ELR (cell line): Measurements from ENCODE around the gene THSD7A.
A peak's percentile ranks its signal among the peaks of the same experiment; 100 is the strongest.

Experiments used
- DNase-seq: peaks from one replicate; pipeline ENCODE4 v3.0.0-alpha.2; 2015; ENCODE audit warnings: low read depth

THSD7A gene

DNA sequence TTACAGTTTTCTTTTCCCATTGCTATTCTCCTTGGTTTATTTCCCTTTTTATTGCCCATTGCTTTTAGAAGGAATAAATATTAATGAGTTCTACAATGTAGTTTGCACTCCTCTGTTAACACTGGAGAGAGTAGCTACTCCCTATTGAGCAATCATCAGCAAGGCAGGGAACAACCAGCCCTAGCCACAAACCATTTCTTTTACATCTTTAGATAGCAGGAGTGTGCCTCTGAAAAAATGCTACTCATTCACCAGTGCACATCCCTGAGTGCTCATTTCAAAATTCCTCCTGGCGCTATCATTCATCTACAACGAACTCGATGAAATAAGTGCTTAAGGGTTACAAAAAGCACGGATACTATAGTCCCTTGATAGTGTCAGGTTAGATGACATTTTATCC is 252.9 kb downstream of the THSD7A start:
- DNase-seq, result no peak

DNA sequence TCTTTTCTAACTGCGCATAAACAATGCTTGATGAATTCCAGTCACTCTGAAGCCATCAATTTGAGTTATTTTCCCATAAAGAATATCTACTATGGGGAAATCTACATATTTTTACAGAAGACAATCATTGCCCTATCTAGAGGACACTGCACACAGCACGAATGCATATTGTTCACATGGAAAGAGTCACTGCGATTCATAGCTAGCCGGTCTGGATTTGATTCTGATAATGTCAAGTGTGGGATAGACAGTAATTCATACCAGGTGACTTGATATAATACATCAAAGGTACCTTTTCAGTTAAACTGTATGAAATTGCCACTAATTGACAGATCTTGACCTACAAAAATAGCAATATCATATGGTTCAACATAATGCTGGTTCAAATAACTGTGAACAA is 255.7 kb downstream of the THSD7A start:
- DNase-seq, result no peak

DNA sequence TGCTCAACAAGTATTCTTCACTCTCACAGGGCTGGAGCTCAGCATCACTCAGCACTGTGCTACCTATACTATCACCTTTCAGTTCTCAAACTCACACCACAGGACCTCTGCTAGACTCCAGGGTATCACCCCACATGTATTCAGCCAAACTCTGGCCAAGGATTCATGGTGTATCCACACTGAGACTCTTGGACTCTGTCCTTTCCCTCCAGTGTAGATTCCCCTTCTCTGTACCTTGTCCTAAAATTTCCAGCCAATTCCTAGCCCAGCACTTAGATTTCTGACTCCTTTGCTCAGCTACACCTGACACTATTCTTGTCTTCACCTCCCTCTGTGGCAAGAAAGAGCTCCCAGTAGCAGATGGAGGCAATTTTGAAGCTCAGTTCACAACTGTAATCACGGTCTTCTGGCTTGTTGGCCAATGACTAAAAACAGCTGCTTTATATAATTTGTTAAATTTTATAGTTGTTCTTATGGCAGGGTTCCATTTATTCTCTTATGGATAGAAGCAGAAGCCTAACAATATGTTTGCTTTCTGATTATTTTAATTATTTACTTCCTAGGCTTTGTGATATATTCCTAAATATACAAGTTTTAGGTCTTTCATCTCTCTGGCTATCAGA is 258.8 kb downstream of the THSD7A start:
- no peak for DNase-seq

DNA sequence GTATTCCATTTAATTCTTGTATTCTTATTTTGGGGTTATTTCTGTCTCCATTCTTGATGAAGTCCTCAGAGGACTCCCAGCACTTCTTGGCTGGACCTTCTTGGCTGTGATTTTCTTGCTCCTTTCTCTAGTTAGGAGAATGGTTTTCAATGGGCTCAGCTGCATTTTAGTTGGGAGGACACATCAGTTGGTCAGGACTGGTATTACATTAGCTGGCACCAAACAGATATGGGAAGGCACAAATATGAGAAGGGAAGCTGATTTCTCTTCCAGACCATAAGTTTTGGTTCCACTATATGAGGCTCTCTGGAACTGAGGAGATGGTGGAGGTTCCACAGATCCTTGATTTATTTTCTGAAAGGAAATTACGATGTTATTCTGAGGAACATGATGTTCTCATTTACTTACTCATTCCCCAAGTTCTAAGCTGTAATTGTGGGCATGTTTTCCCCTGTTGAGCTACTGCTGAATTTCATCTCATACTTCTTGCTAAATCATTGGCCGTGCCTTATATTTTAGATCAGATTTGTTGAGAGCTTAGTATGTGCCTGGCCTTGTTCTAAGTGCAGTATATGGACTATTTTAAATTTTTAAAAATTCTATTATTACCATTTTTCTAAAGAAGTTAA is 261.0 kb downstream of the THSD7A start:
- DNase-seq, result no peak

DNA sequence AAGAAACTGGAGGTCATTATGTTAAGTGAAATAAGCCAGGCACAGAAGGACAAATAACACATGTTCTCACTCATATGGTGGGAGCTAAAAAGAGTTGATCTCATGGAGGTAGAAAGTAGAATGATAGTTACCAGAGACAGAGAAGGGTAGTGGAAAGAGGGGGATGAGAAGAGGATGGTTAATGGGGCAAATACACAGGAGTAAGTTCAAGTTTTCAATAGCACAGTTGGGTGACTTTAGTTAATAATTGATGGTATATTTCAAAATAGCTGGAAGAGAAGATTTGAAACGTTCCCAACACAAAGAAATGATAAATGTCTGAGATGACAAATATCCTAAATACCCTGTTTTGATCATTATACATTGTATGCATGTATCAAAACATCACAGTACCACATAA is 261.8 kb downstream of the THSD7A start:
- no peak for DNase-seq

DNA sequence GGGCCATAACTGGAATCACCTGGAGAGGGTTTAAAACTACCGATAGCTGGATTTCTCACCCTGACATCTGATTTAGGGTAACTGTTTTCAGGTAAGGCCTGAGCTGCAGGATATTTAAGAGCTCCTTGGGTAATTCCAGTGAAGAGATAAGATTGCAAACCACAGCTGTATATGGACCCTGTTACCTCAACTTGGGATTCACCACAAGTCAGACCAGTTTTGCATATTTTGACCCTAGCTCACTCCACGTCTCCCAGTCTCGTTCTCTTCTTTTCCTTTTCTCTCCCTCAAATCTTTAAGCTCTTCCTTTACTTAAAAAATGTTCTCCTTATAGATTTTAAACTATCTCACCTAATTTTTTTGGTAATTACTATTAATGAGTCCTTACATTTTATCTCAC is 264.4 kb downstream of the THSD7A start:
- DNase-seq, result no peak

DNA sequence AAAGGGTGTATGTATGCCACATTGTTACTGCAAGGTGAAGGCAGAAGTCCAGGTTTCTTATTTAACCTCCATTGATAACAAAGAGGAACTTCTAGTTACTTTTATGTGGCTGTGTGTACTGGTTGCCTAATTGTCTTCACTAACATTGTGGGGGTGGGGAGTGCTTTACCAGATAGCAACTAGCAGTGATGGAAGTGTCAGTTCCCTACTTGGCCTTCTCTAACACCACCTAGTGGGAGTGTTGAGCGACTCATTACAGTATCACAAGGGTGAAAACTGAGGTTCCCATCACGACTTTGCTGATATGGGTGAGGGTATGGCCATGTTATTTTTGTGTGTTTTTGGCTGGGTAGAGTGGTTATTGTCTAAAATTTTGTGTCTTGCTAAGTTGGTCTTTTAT is 274.4 kb downstream of the THSD7A start:
- peak; percentile 29 for DNase-seq

DNA sequence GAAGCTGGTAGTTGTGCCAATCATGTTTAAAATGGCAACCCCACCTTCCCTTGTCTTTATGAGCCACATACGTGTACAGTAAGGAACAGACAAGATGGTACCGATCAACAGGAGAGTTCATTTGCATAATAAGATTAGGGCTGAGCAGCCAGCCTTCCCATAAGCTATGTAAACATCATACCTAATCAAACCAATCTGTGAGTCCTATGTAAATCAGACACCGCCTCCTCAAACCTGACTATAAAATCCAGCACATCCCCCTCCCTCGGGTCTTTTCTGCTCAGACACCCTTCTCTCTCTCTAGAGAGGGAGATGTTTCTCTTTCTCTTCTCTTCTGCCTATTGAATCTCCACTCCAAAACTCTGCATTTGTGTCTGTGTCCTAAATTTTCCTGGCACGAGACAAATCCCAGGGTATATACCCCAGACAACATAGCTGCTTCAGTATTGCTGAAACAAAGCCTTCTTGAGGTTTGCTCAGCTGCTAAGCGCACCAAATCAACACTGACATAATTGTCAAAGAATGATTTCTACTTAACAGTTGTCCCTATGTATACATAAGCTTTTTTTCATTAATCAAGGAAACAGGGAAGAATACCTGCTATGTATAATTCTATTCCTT is 279.2 kb downstream of the THSD7A start:
- DNase-seq, result no peak

DNA sequence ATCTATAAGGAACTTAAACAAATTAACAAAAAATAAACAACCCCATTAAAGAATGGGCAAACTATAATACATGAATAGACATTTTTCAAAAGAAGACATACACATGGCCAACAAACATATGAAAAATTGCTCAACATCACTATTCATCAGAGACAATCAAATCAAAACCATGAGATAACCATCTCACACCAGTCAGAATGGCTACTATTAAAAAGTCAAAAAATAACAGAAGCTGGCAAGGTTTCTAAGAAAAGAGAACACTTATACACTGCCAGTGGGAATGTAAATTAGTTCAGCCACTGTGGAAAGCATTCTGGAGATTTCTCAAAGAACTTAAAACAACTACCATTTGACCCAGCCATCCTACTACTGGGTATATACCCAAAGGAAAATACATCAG is 280.5 kb downstream of the THSD7A start:
- DNase-seq, result no peak

DNA sequence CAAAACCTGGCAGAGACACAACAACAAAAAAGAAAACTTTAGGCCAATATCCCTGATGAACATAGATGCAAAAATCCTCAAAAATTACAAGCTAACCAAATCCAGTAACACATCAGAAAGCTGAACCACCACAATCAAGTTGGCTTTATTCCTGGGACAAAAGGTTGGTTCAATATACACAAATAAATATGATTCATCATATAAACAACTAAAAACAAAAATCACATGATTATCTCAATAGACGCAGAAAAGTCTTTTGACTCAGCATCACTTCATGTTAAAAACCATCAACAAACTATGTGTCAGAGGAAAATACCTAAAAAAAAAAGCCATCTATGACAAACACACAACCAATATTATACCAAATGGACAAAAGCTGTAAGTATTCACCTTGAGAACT is 283.5 kb downstream of the THSD7A start:
- peak; percentile 58 for DNase-seq

DNA sequence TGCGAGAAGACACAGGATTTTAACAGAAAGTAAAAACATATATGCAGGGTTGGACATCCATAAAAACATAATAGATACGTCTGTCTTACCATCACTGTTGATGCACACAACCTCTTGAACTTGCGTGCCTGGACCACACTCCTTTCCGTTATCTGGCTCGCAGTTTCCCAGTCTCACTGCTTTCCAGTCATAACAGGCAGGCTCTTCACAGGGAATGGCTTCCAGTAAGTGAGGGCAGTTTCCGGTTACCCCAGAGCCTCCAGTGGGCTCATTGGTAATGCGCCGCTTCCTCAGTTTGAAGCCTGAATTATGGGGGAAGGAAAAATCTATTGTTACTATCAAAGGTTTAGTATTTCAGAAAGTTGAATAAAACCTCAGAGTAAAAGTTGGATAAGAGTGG is 290.7 kb downstream of the THSD7A start:
- no peak for DNase-seq

DNA sequence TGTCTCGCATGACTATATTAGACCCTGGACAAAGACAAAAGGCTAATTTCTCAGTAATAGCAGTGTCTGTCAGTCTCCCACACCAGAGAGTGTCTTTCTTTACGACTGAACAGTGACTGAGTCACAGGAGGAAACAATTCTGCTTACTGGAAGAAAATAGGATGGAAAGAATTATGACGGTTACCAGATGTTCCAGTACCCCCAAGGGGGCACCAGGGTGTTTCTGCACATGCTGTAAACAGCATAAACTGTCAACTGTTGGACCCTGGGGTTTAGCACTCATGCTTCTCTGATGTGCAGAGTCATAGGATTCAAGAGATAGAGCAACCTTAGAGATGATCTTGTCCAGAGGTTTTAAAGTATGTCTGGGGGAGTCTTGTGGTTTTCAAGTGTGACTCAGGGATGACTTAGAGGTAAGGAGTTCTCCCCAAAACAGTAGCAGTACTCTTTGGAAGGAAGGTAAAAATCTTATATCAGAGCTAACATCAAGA is 291.7 kb downstream of the THSD7A start:
- peak; percentile 53 for DNase-seq

DNA sequence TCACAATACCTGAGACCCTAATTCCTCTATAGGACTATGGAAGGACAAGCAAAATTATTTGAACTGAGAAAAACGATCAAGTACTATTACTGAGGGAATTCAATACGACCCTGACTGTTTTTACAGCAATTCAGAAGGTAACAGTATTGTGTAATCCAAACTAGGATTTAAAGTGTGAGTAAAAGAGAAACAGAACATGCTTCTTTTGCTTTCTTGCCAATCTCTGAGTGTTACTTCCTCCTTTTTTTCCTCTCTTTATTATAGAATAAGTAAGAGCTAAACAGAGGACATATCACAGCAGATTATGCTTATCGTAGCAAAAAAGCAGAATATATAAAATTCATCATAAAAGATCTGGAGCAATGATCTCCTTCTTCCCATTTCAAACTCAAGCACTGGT is 292.1 kb downstream of the THSD7A start:
- no peak for DNase-seq

DNA sequence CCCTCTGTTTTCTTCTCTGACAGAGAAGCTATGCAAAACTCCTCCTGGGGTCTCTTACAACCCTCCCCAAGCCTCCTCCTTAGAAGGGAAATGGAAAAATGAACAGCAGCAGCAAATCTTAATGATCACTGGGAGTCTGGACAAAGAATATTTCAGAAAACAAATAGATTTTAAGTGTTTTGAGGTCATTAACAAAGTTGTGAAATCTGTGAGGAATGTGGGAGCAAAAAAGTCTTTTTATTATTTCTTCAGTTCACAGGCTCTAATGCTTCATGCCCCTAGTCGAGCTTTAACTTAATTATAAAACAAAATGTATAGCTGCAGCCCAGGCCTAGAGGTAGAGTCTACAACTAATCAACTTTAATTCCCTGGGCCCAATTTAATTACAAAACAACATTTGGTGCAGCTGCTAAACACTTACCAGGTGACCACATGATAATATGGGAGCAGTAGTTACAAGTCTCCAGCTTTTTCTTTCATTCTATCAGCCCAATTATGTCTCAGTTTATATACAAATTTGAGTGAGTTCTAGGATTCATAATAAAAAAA is 293.2 kb downstream of the THSD7A start:
- DNase-seq, result no peak

DNA sequence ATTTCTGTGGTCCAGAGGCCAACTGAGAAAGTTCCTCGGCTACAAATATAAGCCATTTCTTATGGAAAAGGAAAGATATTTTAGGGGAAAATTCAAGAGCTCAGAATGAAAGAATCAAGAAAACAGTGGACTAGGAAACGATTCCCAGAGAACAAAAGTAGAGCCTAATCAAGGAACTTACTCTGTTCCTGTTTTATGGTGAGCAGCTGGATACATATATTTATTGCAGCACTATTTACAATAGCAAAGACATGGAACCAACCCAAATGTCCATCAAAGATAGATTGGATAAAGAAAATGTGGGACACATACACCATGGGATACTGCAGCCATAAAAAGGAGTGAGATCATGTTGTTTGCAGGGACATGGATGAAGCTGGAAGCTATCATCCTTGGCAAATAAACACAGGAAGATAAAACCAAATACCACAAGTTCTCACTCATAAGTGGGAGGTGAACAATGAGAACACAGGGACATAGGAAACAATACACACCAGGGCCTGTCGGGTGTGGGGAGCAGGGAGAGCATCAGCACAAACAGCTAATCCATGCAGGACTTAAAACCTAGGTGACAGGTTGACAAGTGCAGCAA is 298.7 kb downstream of the THSD7A start:
- DNase-seq, result no peak

DNA sequence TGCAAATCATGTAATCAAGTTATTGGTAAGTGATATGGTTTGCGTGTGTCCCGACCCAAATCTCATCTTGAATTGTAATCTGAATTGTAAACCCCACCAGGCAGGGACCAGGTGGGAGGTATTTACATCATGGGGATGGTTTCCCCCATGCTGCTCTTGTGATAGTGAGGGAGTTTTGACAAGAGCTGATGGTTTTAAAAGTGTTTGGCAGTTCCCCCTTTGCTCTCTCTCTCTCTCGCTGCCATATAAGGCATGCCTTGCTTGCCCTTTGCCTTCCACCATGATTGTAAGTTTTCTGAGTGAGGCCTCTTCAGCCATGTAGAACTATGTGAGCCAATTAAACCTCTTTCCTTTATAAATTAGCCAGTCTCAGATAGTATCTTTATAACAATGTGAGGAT is 302.6 kb downstream of the THSD7A start:
- no peak for DNase-seq

DNA sequence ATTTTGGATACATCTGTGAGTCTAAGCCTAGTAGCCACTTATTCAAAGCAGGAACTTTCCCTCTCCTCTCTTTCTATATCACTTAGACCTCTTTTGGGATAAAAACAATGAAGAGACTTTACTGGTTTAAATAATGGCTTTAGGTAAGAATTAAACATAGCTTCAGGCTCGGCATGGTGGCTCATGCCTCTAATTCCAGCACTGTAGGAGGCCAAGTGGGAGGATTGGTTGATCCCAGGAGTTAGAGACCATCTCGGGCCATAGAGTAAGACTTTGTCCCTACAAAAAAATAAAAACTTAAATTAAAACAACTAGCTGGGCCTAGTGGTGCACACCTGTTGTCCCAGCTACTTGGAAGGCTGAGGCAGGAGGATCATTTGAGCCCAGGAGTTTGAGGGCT is 304.3 kb downstream of the THSD7A start:
- DNase-seq, result no peak

DNA sequence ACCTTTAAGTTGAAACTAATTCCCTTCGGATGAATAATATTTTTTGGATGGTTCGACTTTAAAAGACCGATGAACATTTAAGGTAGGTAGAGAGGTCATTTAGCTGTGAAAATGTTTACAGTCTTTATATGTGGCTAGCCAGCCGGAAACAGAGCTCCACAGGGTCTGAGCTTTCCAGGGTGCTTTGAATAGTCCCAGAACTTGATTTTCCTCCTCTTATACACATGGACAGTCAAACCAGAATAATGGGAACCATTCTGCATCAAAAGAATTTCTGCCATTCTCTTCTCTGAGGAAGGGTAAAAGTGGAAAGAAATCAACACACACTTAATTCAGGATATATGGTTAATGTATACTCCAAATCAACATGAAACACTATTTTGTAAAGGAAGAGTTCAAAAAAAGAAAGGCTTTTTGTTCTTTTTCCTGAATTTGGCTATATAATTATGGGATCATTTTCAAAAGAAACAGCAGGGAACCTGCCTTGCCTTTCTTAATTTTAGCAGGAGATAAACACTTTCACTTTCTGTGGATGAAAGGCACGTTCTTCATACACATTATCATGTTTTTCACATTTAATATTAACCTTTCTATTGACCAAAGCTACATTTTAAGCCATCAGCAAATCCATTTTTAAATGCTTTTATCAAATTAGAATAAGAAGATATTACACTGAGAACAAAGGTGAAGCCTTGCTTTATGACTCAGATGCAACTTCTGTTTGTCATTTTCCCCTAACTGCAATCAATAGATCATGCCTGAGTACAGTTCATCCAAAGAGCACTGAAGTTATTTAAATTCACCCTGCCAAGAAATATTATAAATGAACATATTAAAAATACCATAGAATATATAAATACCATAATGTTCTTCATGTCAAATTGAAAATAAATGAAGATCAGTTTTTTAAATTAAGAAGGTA is 307.3 kb downstream of the THSD7A start:
- DNase-seq, result no peak

DNA sequence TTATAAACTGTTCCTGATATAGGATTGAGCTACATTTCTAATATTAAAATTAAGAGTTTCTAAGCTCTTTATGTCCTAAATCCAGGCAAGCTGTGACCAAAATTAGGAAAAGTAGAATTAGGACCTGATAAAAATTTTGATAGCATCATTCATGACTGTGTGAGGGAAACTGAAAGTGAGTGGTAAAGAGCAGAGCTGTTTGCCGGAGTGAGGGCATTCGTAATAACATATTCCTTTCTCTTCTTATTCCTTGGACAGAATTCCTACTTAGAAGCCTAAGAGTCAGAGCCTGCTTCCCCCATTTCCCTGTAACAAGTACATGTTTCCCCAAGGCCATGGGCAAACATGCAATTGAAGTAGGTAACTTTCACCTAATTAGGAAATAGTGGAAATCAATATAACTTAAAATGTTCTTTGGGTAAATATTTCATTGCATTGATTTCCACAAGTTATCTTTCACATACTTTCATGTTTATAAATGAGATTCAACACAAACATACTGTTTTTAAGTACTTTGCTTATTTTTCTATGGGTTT is 310.0 kb downstream of the THSD7A start:
- peak; percentile 34 for DNase-seq

DNA sequence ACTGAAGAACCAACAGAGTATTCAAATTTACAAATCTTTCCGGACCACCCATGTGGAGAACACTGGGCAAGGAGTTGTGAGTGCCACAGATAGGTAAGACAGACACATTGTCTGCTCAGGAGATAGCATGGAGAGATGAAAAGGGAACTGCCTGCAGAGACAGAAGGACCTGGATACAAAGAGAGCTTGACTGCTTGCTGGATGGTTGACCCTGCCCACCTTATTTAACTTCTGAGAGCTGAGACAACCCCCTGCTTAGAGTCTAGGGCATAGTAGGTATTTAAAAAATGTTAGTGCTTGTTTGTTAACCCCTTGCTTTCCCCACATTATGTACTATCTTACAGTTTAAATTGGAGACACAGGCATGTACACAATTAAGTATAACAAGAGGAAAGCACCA is 314.1 kb downstream of the THSD7A start:
- no peak for DNase-seq

DNA sequence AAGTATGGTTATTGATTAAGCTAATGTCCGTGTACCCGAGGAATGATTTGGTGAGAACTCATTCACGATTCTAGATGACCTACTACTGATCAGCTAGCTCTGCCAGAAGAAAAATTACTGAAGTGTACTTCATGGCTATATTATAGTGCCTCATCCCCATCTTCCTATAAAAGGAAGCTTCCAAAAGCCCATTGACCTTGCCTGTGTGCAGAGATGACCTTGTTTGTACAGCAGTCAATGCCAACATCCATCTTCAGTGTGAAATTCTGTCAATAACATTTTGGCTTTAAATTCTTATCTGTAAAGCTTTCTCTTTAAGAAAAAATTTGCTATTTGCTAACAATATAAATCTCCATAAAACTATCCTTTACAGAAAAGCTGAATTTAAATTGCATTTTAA is 315.7 kb downstream of the THSD7A start:
- DNase-seq, result no peak

DNA sequence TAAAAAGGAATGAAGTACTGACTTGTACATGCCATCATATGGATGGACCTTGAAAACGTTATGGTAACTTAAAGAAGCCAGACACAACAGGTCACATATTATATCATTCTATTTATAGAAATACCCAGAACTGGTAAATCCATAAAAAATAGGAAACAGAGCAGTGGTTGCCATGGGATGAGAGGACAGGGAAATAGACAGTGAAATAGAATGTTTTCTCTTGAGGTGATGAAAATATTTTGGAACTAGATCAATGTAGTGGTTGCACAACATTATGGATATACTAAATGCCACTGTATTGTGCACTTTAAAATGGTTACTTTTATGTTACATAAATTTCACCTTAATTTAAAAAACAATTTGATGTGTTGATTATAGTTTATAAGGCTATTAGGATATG is 318.5 kb downstream of the THSD7A start:
- no peak for DNase-seq
